GM20000 (cell line): ENCODE measurements around the gene ALKBH6.

Experiments used
- DNase-seq: peaks from one replicate; pipeline ENCODE4 v3.0.0; 2012; ENCODE audit warnings: low spot score
- CTCF ChIP-seq: IDR thresholded peaks from 2 replicates; pipeline ENCODE4 v1.5.1; 2012; ENCODE audit warnings: mild to moderate bottlenecking, control low read depth; ENCODE audit errors: extremely low read depth, missing control alignments

The ALKBH6 gene

GRCh38 chr19:36014012-36014924 is at the start of gene ALKBH6:
Gene ALKBH6, minus strand, starts transcription at chr19:36014213. Its CDS starts 816 bp downstream, at chr19:36013397.
- TF ChIP-seq CTCF: no peak
- peak; percentile 98 for DNase-seq

GRCh38 chr19:36061367-36061766 is 47.4 kb upstream of the ALKBH6 start:
- no peak for DNase-seq
- TF ChIP-seq CTCF: no peak

- peak; percentile 65 for DNase-seq
- peak; percentile 63 for TF ChIP-seq CTCF
Observed at GRCh38 chr19:36060430-36060829, 46.4 kb upstream of the ALKBH6 start.

- no peak for TF ChIP-seq CTCF
- DNase-seq: no peak
Observed at GRCh38 chr19:36059180-36059910, 45.3 kb upstream of the ALKBH6 start.

- TF ChIP-seq CTCF: no peak
- no peak for DNase-seq
Observed at GRCh38 chr19:36058481-36059179, 44.6 kb upstream of the ALKBH6 start.

- DNase-seq: peak; percentile 97
- no peak for TF ChIP-seq CTCF
Observed at GRCh38 chr19:36054733-36055686, 41.0 kb upstream of the ALKBH6 start, which contains the start of gene WDR62. Gene WDR62, plus strand, starts transcription at chr19:36054897. Its CDS starts 75 bp downstream, at chr19:36054972.
